ENCODE data around the gene TLK1. TPM values are rescaled to one million over a fixed set of nuclear protein-coding genes. Genes with fewer than 3 reads are reported as not detected.

Gene TLK1
- total RNA-seq, 2 donors from 2014 or later, result 31.9 to 48.1 TPM

GRCh38 chr2:170967553-170967952, 193.1 kb downstream of the TLK1 start:
- Histone ChIP-seq H3K27ac (no peak overlapping the region), H3K4me3 (no peak overlapping the region), H3K27me3 (no peaks in the 10 kb centered on the region), H3K36me3 (replicated peaks in 1 of 2; ENCODE audit: insufficient read depth in 1 of 2, low read depth in 2 of 2) (peaks cover 4 to 37% of the 10 kb centered on the region in 2 donors), H3K4me1 (peaks cover 4% of the 10 kb centered on the region), H3K9me3 (no peaks in the 10 kb centered on the region)
- TF ChIP-seq CTCF (IDR thresholded peaks at IDR 0.05) (no peak), POLR2A (IDR thresholded peaks at IDR 0.05) (no peak)
- intact Hi-C loops (cut with DNase I), result no loop called here
- ATAC-seq, result no peak
- no peak for DNase-seq
- 72 to 73% methylated on average over 5 of the region's 5 CpGs for WGBS, 2 donors

- ATAC-seq (no peak), DNase-seq (no peak)
- H3K27me3 ChIP-seq, result no peaks in the 10 kb centered on the region
- no peaks in the 10 kb centered on the region for H3K9me3 ChIP-seq
- TF ChIP-seq CTCF (IDR thresholded peaks at IDR 0.05) (peak in 1 of 7 experiments; percentile 5), POLR2A (IDR thresholded peaks at IDR 0.05) (no peak)
- no peak overlapping the region for H3K4me3 ChIP-seq
- intact Hi-C loops (cut with DNase I), result no loop called here
- no peaks in the 10 kb centered on the region for H3K4me1 ChIP-seq
- peaks cover 8 to 44% of the 10 kb centered on the region in 2 donors for H3K36me3 ChIP-seq (replicated peaks in 1 of 2; ENCODE audit: insufficient read depth in 1 of 2, low read depth in 2 of 2)
- H3K27ac ChIP-seq, result no peak overlapping the region
- WGBS, 2 donors, result 75 to 80% methylated on average over 13 of the region's 13 CpGs
Observed at GRCh38 chr2:170966648-170967396, 193.9 kb downstream of the TLK1 start.

DNA sequence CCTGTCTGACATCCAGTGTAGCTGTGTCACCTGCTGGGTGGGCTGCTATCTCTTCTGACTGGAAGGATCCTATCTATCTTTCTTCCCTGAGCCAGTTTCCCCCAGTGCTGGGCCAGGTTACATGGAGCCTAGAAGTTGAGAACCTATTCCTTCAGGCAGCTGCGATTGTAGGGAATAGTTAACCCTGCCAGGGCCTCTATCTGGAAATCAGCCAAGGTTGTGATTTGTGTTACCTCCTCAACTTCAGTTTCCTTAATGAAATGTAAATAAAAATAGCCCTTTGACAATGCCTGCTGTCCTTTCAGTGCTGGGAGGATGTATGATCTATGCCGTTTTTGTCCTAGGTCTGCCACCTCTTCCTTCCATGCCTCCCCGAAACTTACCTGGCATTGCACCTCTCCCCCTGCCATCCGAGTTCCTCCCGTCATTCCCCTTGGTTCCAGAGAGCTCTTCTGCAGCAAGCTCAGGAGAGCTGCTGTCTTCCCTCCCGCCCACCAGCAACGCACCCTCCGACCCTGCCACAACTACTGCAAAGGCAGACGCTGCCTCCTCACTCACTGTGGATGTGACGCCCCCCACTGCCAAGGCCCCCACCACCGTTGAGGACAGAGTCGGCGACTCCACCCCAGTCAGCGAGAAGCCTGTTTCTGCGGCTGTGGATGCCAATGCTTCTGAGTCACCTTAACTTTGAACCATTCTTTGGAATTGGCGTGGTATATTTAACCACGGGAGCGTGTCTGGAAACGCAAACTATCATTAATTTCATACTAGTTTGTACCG, 195.1 kb downstream of the TLK1 start:
- TF ChIP-seq CTCF (IDR thresholded peaks at IDR 0.05), result no peak
- no peak for TF ChIP-seq POLR2A (IDR thresholded peaks at IDR 0.05)
- H3K9me3 ChIP-seq, result no peaks in the 10 kb centered on the region
- no peaks in the 10 kb centered on the region for H3K27me3 ChIP-seq
- no peak overlapping the region for H3K27ac ChIP-seq
- WGBS, 2 donors, result 71 to 80% methylated on average over 20 of the region's 20 CpGs
- peaks cover 20 to 49% of the 10 kb centered on the region in 2 donors for H3K36me3 ChIP-seq (replicated peaks in 1 of 2; ENCODE audit: insufficient read depth in 1 of 2, low read depth in 2 of 2)
- intact Hi-C loops (cut with DNase I), result no loop called here
- DNase-seq (no peak), ATAC-seq (no peak)
- H3K4me1 ChIP-seq, result no peaks in the 10 kb centered on the region
- no peak overlapping the region for H3K4me3 ChIP-seq

DNA sequence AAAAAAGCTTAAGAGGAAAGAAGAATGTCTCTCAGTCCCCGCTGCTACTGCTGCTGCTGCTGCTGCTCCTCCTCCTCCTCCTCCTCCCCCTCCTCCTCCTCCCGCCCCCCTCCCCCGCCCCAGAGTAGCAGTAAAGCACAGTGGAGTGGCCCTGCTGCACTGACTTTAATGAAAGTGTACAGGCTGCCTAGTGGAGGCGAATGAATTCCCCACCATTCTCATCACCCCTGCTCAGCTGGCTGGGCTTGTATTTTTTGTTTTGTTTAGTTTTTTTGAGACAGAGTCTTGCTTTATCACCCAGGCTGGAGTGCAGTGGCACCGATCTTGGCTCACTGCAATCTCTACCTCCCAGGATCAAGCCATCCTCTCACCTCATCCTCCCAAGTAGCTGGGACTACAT, 197.3 kb downstream of the TLK1 start:
- H3K4me3 ChIP-seq, result no peak overlapping the region
- intact Hi-C loops (cut with DNase I), result no loop called here
- ATAC-seq (no peak), DNase-seq (no peak)
- H3K27ac ChIP-seq, result no peak overlapping the region
- peaks cover 27 to 56% of the 10 kb centered on the region in 2 donors for H3K36me3 ChIP-seq (replicated peaks in 1 of 2; ENCODE audit: insufficient read depth in 1 of 2, low read depth in 2 of 2)
- no peaks in the 10 kb centered on the region for H3K4me1 ChIP-seq
- H3K9me3 ChIP-seq, result no peaks in the 10 kb centered on the region
- TF ChIP-seq POLR2A (IDR thresholded peaks at IDR 0.05), result no peak
- TF ChIP-seq CTCF (IDR thresholded peaks at IDR 0.05), result no peak
- 95% methylated on average over 4 to 5 of the region's 5 CpGs for WGBS, 2 donors
- no peaks in the 10 kb centered on the region for H3K27me3 ChIP-seq
